ENCODE results near the gene TXNIP. TPM values are rescaled to one million over a fixed set of nuclear protein-coding genes. Genes with fewer than 3 reads are reported as not detected.

TXNIP gene
- total and polyA plus RNA-seq, 2 experiments from 2014 or later, result 75.3 to 160 TPM

GRCh38 chr1:145997016-145997717, 788 bp upstream of the TXNIP start:
- WGBS (ENCODE audit: low lambda C conversion rate, missing lambda C conversion rate), result 39% methylated on average over 12 of the region's 12 CpGs
- no peaks in the 10 kb centered on the region for H3K9me2 ChIP-seq (replicated peaks; ENCODE audit: insufficient read depth)
- peak overlapping the region; percentile 34 for H2AFZ ChIP-seq
- TF ChIP-seq EZH2 (IDR thresholded peaks at IDR 0.05; ENCODE audit: borderline replicate concordance), result no peak
- TF ChIP-seq EZH2phosphoT487 (IDR thresholded peaks at IDR 0.05; ENCODE audit: low read depth, severe bottlenecking, unreplicated experiment), result no peak
- TF ChIP-seq CTCF (IDR thresholded peaks at IDR 0.05; ENCODE audit: poor library complexity), result no peak
- peaks cover 6% of the 10 kb centered on the region for H3K36me3 ChIP-seq (replicated peaks; ENCODE audit: insufficient read depth, low read depth)
- H3K4me3 ChIP-seq, result peak overlapping the region; percentile 17
- H3K4me1 ChIP-seq (ENCODE audit: insufficient read depth), result peaks cover 21% of the 10 kb centered on the region
- H3K27ac ChIP-seq, result peak overlapping the region; percentile 87
- peaks cover 36% of the 10 kb centered on the region for H4K20me1 ChIP-seq (ENCODE audit: insufficient read depth, poor library complexity, severe bottlenecking)
- peak overlapping the region; percentile 75 for H3K4me2 ChIP-seq
- H3K9me3 ChIP-seq (ENCODE audit: low read depth), result no peaks in the 10 kb centered on the region
- no peaks in the 10 kb centered on the region for H3K27me3 ChIP-seq
- peaks cover 41% of the 10 kb centered on the region for H3K79me2 ChIP-seq
- DNase-seq (ENCODE audit: low spot score), result no peak

- no peak for TF ChIP-seq CTCF (IDR thresholded peaks at IDR 0.05; ENCODE audit: poor library complexity)
- no peak for TF ChIP-seq EZH2phosphoT487 (IDR thresholded peaks at IDR 0.05; ENCODE audit: low read depth, severe bottlenecking, unreplicated experiment)
- no peak for TF ChIP-seq EZH2 (IDR thresholded peaks at IDR 0.05; ENCODE audit: borderline replicate concordance)
- WGBS (ENCODE audit: low lambda C conversion rate, missing lambda C conversion rate), result under 1% methylated on average over 13 of the region's 13 CpGs
These were observed 381 bp downstream of the TXNIP start for GRCh38 chr1:145995964-145996432.

GRCh38 chr1:145995148-145995881, 1.1 kb downstream of the TXNIP start:
- WGBS (ENCODE audit: low lambda C conversion rate, missing lambda C conversion rate), result 31% methylated on average over 8 of the region's 8 CpGs
- Histone ChIP-seq H3K4me2 (peak overlapping the region; percentile 84), H3K36me3 (replicated peaks; ENCODE audit: insufficient read depth, low read depth) (peaks cover 6% of the 10 kb centered on the region), H4K20me1 (ENCODE audit: insufficient read depth, poor library complexity, severe bottlenecking) (peaks cover 36% of the 10 kb centered on the region), H3K27me3 (no peaks in the 10 kb centered on the region), H2AFZ (no peak overlapping the region), H3K27ac (peak overlapping the region; percentile 81), H3K9me2 (replicated peaks; ENCODE audit: insufficient read depth) (no peaks in the 10 kb centered on the region), H3K79me2 (peaks cover 41% of the 10 kb centered on the region), H3K4me3 (peak overlapping the region; percentile 88), H3K4me1 (ENCODE audit: insufficient read depth) (peaks cover 21% of the 10 kb centered on the region), H3K9me3 (ENCODE audit: low read depth) (no peaks in the 10 kb centered on the region)
- TF ChIP-seq EZH2phosphoT487 (IDR thresholded peaks at IDR 0.05; ENCODE audit: low read depth, severe bottlenecking, unreplicated experiment) (no peak), EZH2 (IDR thresholded peaks at IDR 0.05; ENCODE audit: borderline replicate concordance) (no peak), CTCF (IDR thresholded peaks at IDR 0.05; ENCODE audit: poor library complexity) (no peak)
- DNase-seq (ENCODE audit: low spot score), result no peak

More at GRCh38 chr1:145995964-145996432, 381 bp downstream of the TXNIP start:
- Histone ChIP-seq H3K4me1 (ENCODE audit: insufficient read depth) (peaks cover 21% of the 10 kb centered on the region), H3K4me2 (peak overlapping the region; percentile 84), H3K27me3 (no peaks in the 10 kb centered on the region), H3K9me2 (replicated peaks; ENCODE audit: insufficient read depth) (no peaks in the 10 kb centered on the region), H3K4me3 (peak overlapping the region; percentile 88), H3K9me3 (ENCODE audit: low read depth) (no peaks in the 10 kb centered on the region), H2AFZ (no peak overlapping the region), H3K79me2 (peaks cover 41% of the 10 kb centered on the region), H4K20me1 (ENCODE audit: insufficient read depth, poor library complexity, severe bottlenecking) (peaks cover 36% of the 10 kb centered on the region), H3K36me3 (replicated peaks; ENCODE audit: insufficient read depth, low read depth) (peaks cover 6% of the 10 kb centered on the region), H3K27ac (peak overlapping the region; percentile 81)
- DNase-seq (ENCODE audit: low spot score), result no peak

Data from hepatocyte (in vitro differentiated cells).